B cell (primary cell): ENCODE measurements around the gene NCAM1. TPM values are rescaled to one million over a fixed set of nuclear protein-coding genes. Genes with fewer than 3 reads are reported as not detected.

Experiments
- ATAC-seq: fragments of 200-7000 bp; cut with Tn5 transposase; one replicate; pipeline ENCODE4 v1.10.0; 2021; ENCODE audit warnings: low read depth, mild to moderate bottlenecking, moderate number of reproducible peaks, moderate library complexity
- CTCF ChIA-PET: fragments of 350-600 bp; sonication (Branson Sonifier 250); formaldehyde crosslinking; loops from one replicate; lab custom pipeline; 2021; ENCODE audit warnings: antibody characterized with exemption, inconsistent platforms; lab: Charles Lee
- POLR2A ChIA-PET: fragments of 350-600 bp; sonication (Branson Sonifier 250); formaldehyde crosslinking; loops from one replicate; lab custom pipeline; 2021; ENCODE audit warnings: antibody characterized with exemption; lab: Charles Lee
- DNase-seq: peaks from one replicate; pipeline ENCODE4 v3.0.0; 2013
- H2AFZ ChIP-seq: 2 replicates; pipeline ENCODE4 v1.6.1; 2012; ENCODE audit warnings: mild to moderate bottlenecking, low read depth, low read length; ENCODE audit not compliant: insufficient read depth, poor library complexity, severe bottlenecking
- H3K27ac ChIP-seq, 2 donors: 1 replicate in 1 of 2; 2 replicates in 1 of 2; pipeline ENCODE4 v1.5.1; 2012 to 2013; ENCODE audit warnings: low read length in 2 of 2, mild to moderate bottlenecking in 2 of 2, moderate library complexity in 1 of 2
- H3K27me3 ChIP-seq, 4 experiments: fragments of 200-600 bp in 1 of 4; sonication (generic) in 1 of 4; replicated peaks in 1 of 4; 1 replicate in 2 of 4; 2 replicates in 2 of 4; pipeline versions ENCODE4 v1.6.1 to v1.7.0; 2013 to 2016; ENCODE audit warnings: low read length in 3 of 4, mild to moderate bottlenecking in 2 of 4, mixed read lengths in 1 of 4, moderate library complexity in 1 of 4; ENCODE audit not compliant: insufficient read depth in 4 of 4, control insufficient read depth in 3 of 4; ENCODE audit errors: control extremely low read depth in 1 of 4
- H3K36me3 ChIP-seq, 2 experiments: replicated peaks in 1 of 2; 1 replicate in 1 of 2; 2 replicates in 1 of 2; pipeline versions ENCODE4 v1.6.1 to v1.7.1; 2013; ENCODE audit warnings: low read length in 1 of 2; ENCODE audit not compliant: insufficient read depth in 2 of 2, control insufficient read depth in 1 of 2; ENCODE audit errors: control extremely low read depth in 1 of 2, extremely low read depth in 1 of 2
- H3K4me1 ChIP-seq, 2 donors: fragments of 200-600 bp in 1 of 2; sonication (generic) in 1 of 2; 1 replicate in 1 of 2; 2 replicates in 1 of 2; pipeline versions ENCODE4 v1.5.1 to v1.6.1; 2013 to 2017; ENCODE audit warnings: low read length in 2 of 2; ENCODE audit not compliant: control insufficient read depth in 2 of 2, insufficient read depth in 2 of 2
- H3K4me2 ChIP-seq: replicated peaks from 2 replicates; pipeline ENCODE3; 2012; ENCODE audit warnings: mild to moderate bottlenecking, low read depth, low read length; ENCODE audit not compliant: poor library complexity, severe bottlenecking
- H3K4me3 ChIP-seq, 5 experiments: fragments of 200-600 bp in 1 of 5; sonication (generic) in 1 of 5; 1 replicate in 3 of 5; 2 replicates in 2 of 5; pipeline versions ENCODE4 v1.5.1 to v1.7.0; 2011 to 2016; ENCODE audit warnings: low read length in 4 of 5, mild to moderate bottlenecking in 4 of 5, low read depth in 2 of 5, control low read depth in 1 of 5, moderate library complexity in 1 of 5; ENCODE audit not compliant: insufficient read depth in 1 of 5; ENCODE audit errors: control extremely low read depth in 1 of 5, extremely low read depth in 1 of 5
- H3K79me2 ChIP-seq: fragments of 200-600 bp; sonication (generic); one replicate; pipeline ENCODE4 v1.6.0; 2016; ENCODE audit warnings: low read length; ENCODE audit not compliant: control insufficient read depth, insufficient read depth
- H3K9ac ChIP-seq: fragments of 200-600 bp; sonication (generic); 2 replicates; pipeline ENCODE4 v1.6.1; 2017; ENCODE audit warnings: mild to moderate bottlenecking, low read length, moderate library complexity
- H3K9me3 ChIP-seq, 3 donors: one replicate each; pipeline versions ENCODE4 v1.6.1 to v1.7.1; 2013; ENCODE audit warnings: low read length in 2 of 3; ENCODE audit not compliant: control insufficient read depth in 2 of 3, insufficient read depth in 1 of 3; ENCODE audit errors: control extremely low read depth in 1 of 3
- H4K20me1 ChIP-seq: 2 replicates; pipeline ENCODE4 v1.6.0; 2012; ENCODE audit warnings: mild to moderate bottlenecking, low read length; ENCODE audit not compliant: insufficient read depth, control insufficient read depth, poor library complexity, severe bottlenecking
- H3K27ac Mint-ChIP-seq: one replicate; pipeline ENCODE4 v1.8.0; 2021; ENCODE audit warnings: mixed read lengths
- H3K27me3 Mint-ChIP-seq: one replicate; pipeline ENCODE4 v1.8.0; 2021; ENCODE audit warnings: mixed read lengths
- H3K4me1 Mint-ChIP-seq: one replicate; pipeline ENCODE4 v1.8.0; 2021; ENCODE audit warnings: mixed read lengths
- H3K4me3 Mint-ChIP-seq: one replicate; pipeline ENCODE4 v1.8.0; 2021; ENCODE audit warnings: mixed read lengths
- H3K9me3 Mint-ChIP-seq: one replicate; pipeline ENCODE4 v1.8.0; 2022; ENCODE audit warnings: mixed read lengths; ENCODE audit not compliant: insufficient read depth
- CTCF ChIP-seq: fragments of 200-600 bp; IDR thresholded peaks from one replicate; pipeline ENCODE4 v1.8.0; 2022; ENCODE audit warnings: antibody characterized with exemption, mild to moderate bottlenecking
- EZH2 ChIP-seq: IDR thresholded peaks from 2 replicates; pipeline ENCODE4 v1.6.1; 2012; ENCODE audit warnings: borderline replicate concordance, low read depth, mild to moderate bottlenecking, moderate library complexity, low read length; ENCODE audit not compliant: insufficient read depth, poor library complexity, severe bottlenecking
- WGBS: methylation state at CpG from one replicate; pipeline ENCODE4 v1.1.5; 2013; ENCODE audit warnings: missing lambda C conversion rate; ENCODE audit not compliant: insufficient coverage; 5-methylcytosine and 5-hydroxymethylcytosine counted together
- intact Hi-C: fragments of 100-400 bp; cut with micrococcal nuclease; formaldehyde crosslinking; loops from one replicate; pipeline ENCODE4 v1.10.0; 2022
- polyA plus RNA-seq: library from polyadenylated mRNA; depleted of rRNA; stranded (reverse); fragments of >200 nt; gene quantifications from 2 replicates; pipeline ENCODE4 v1.2.3, GENCODE V29; 2012
- total RNA-seq, 2 donors: library from RNA; stranded (reverse); fragments of 120-200 nt in 1 of 2; gene quantifications; 1 replicate in 1 of 2; 2 replicates in 1 of 2; pipeline versions ENCODE4 v1.2.3 to v1.2.4, GENCODE V29; 2013 to 2022

Gene NCAM1
- total and polyA plus RNA-seq, 2 donors (not counting 1 experiment from before 2014, with no cell fraction given): 0.37 TPM; not detected in 1

- intact Hi-C loops: no loop called here
Measured at GRCh38 chr11:113090716-113091480, 129.7 kb downstream of the NCAM1 start.

GRCh38 chr11:113091481-113091780 lies 130.2 kb downstream of the NCAM1 start:
- Histone ChIP-seq H4K20me1 (no peaks in the 10 kb centered on the region), H3K27ac (no peak overlapping the region), H3K27me3 (no peaks in the 10 kb centered on the region), H3K4me3 (no peak overlapping the region), H3K4me1 (no peaks in the 10 kb centered on the region), H3K36me3 (no peaks in the 10 kb centered on the region), H3K9ac (no peak overlapping the region), H3K4me2 (no peak overlapping the region), H2AFZ (no peak overlapping the region), H3K79me2 (no peaks in the 10 kb centered on the region), H3K9me3 (no peaks in the 10 kb centered on the region)
- Mint-ChIP-seq H3K4me3 (no peak overlapping the region), H3K4me1 (no peaks in the 10 kb centered on the region), H3K27me3 (peaks cover 2% of the 10 kb centered on the region), H3K9me3 (no peaks in the 10 kb centered on the region), H3K27ac (no peak overlapping the region)
- ChIA-PET CTCF (no interaction called here), POLR2A (no interaction called here)
- no peak for DNase-seq
- WGBS: 71% methylated on average over 1 of the region's 1 CpG
- ATAC-seq: no peak
- intact Hi-C loops: no loop called here
- no peak for TF ChIP-seq EZH2
- no peak for TF ChIP-seq CTCF

More at GRCh38 chr11:113090716-113091480, 129.7 kb downstream of the NCAM1 start:
- Histone ChIP-seq H3K4me1 (no peaks in the 10 kb centered on the region), H3K27me3 (no peaks in the 10 kb centered on the region), H3K4me3 (no peak overlapping the region), H3K79me2 (no peaks in the 10 kb centered on the region), H3K4me2 (no peak overlapping the region), H2AFZ (no peak overlapping the region), H3K9me3 (no peaks in the 10 kb centered on the region), H3K9ac (no peak overlapping the region), H3K27ac (no peak overlapping the region), H4K20me1 (no peaks in the 10 kb centered on the region), H3K36me3 (no peaks in the 10 kb centered on the region)
- ChIA-PET POLR2A (no interaction called here), CTCF (no interaction called here)
- DNase-seq (no peak), ATAC-seq (no peak)
- no peak for TF ChIP-seq EZH2
- TF ChIP-seq CTCF: no peak
- Mint-ChIP-seq H3K27me3 (peaks cover 2% of the 10 kb centered on the region), H3K4me1 (no peaks in the 10 kb centered on the region), H3K9me3 (no peaks in the 10 kb centered on the region), H3K4me3 (no peak overlapping the region), H3K27ac (no peak overlapping the region)
- WGBS: 89% methylated on average over 2 of the region's 4 CpGs
